Fibroblast of lung (primary cell): ENCODE results near the gene GRK1. TPM values are rescaled to one million over a fixed set of nuclear protein-coding genes. Genes with fewer than 3 reads are reported as not detected.

Experiments used
- DNase-seq, 2 donors: peaks; one replicate each; pipeline versions ENCODE4 v3.0.0 to v3.0.0-alpha.2; 2010; ENCODE audit warnings: low read depth in 2 of 2
- H2AFZ ChIP-seq: 2 replicates; pipeline ENCODE4 v1.5.1; 2012; ENCODE audit warnings: low read length, control low read depth, inconsistent platforms
- H3K27ac ChIP-seq: 2 replicates; pipeline ENCODE4 v1.5.1; 2011; ENCODE audit warnings: low read length, control low read depth; ENCODE audit not compliant: insufficient read depth
- H3K27me3 ChIP-seq: 2 replicates; pipeline ENCODE4 v1.5.1; 2011; ENCODE audit warnings: mild to moderate bottlenecking, low read length; ENCODE audit not compliant: control insufficient read depth, insufficient read depth
- H3K36me3 ChIP-seq: 2 replicates; pipeline ENCODE4 v1.5.1; 2011; ENCODE audit warnings: low read length; ENCODE audit not compliant: control insufficient read depth, insufficient read depth
- H3K4me1 ChIP-seq: 2 replicates; pipeline ENCODE4 v1.5.1; 2011; ENCODE audit warnings: low read length; ENCODE audit not compliant: control insufficient read depth, insufficient read depth; ENCODE audit errors: extremely low read depth
- H3K4me2 ChIP-seq: 2 replicates; pipeline ENCODE4 v1.5.1; 2011; ENCODE audit warnings: low read length, control low read depth; ENCODE audit not compliant: insufficient read depth; ENCODE audit errors: extremely low read depth
- H3K4me3 ChIP-seq, 4 experiments: fragments of 200-600 bp in 1 of 4; sonication (generic) in 1 of 4; replicated peaks in 1 of 4; 2 replicates each; pipeline ENCODE4 v1.5.1; 2011 to 2016; ENCODE audit warnings: low read length in 4 of 4, low read depth in 3 of 4, mild to moderate bottlenecking in 3 of 4, control low read depth in 2 of 4, inconsistent platforms in 1 of 4, mixed read lengths in 1 of 4; ENCODE audit not compliant: insufficient read depth in 1 of 4; ENCODE audit errors: control extremely low read depth in 1 of 4
- H3K79me2 ChIP-seq: 2 replicates; pipeline ENCODE4 v1.5.1; 2012; ENCODE audit warnings: mild to moderate bottlenecking, low read length, inconsistent platforms; ENCODE audit not compliant: control insufficient read depth, insufficient read depth
- H3K9ac ChIP-seq: 2 replicates; pipeline ENCODE4 v1.5.1; 2011; ENCODE audit warnings: mild to moderate bottlenecking, low read length, control low read depth; ENCODE audit not compliant: insufficient read depth
- H3K9me3 ChIP-seq: 2 replicates; pipeline ENCODE4 v1.5.1; 2012; ENCODE audit warnings: low read depth, low read length; ENCODE audit not compliant: control insufficient read depth, insufficient read depth
- H4K20me1 ChIP-seq: 2 replicates; pipeline ENCODE4 v1.5.1; 2011; ENCODE audit warnings: low read length; ENCODE audit not compliant: control insufficient read depth, insufficient read depth; ENCODE audit errors: extremely low read depth
- EZH2 ChIP-seq: IDR thresholded peaks from 2 replicates; pipeline ENCODE4 v1.5.1; 2012; ENCODE audit warnings: low read length, control low read depth, mild to moderate bottlenecking; ENCODE audit errors: missing control alignments
- polyA plus RNA-seq, 2 donors: library from polyadenylated mRNA; depleted of rRNA in 1 of 2; stranded (reverse) in 1 of 2; unstranded in 1 of 2; fragments of >200 nt; gene quantifications; 2 replicates each; pipeline ENCODE4 v1.2.1, GENCODE V29; 2011 to 2012; ENCODE audit warnings: missing spikeins in 1 of 2
- total RNA-seq: library from RNA; depleted of rRNA; stranded (reverse); fragments of >200 nt; gene quantifications from 2 replicates; pipeline ENCODE4 v1.2.1, GENCODE V29; 2014
- TF ChIP-seq, protein P1 (sequence below), 2 donors: IDR thresholded peaks in 1 of 2; conservative IDR thresholded peaks in 1 of 2; 1 replicate in 1 of 2; 2 replicates in 1 of 2; pipeline ENCODE4 v1.5.1; 2011 to 2012; ENCODE audit warnings: low read length in 2 of 2, control low read depth in 1 of 2, inconsistent platforms in 1 of 2, low read depth in 1 of 2, mild to moderate bottlenecking in 1 of 2

GRK1 gene
- total and polyA plus RNA-seq, 2 donors (not counting 1 experiment from before 2014, with no cell fraction given), result 0.17 TPM; not detected in 1

GRCh38 chr13:113647351-113648215, 19.4 kb upstream of the GRK1 start:
- Histone ChIP-seq H3K4me2 (no peak overlapping the region), H3K27me3 (no peaks in the 10 kb centered on the region), H3K27ac (no peak overlapping the region), H2AFZ (no peak overlapping the region), H3K9ac (no peak overlapping the region), H3K9me3 (no peaks in the 10 kb centered on the region), H3K4me1 (no peaks in the 10 kb centered on the region), H3K4me3 (no peak overlapping the region), H4K20me1 (no peaks in the 10 kb centered on the region), H3K79me2 (no peaks in the 10 kb centered on the region), H3K36me3 (no peaks in the 10 kb centered on the region)
- TF ChIP-seq, protein P1, sequence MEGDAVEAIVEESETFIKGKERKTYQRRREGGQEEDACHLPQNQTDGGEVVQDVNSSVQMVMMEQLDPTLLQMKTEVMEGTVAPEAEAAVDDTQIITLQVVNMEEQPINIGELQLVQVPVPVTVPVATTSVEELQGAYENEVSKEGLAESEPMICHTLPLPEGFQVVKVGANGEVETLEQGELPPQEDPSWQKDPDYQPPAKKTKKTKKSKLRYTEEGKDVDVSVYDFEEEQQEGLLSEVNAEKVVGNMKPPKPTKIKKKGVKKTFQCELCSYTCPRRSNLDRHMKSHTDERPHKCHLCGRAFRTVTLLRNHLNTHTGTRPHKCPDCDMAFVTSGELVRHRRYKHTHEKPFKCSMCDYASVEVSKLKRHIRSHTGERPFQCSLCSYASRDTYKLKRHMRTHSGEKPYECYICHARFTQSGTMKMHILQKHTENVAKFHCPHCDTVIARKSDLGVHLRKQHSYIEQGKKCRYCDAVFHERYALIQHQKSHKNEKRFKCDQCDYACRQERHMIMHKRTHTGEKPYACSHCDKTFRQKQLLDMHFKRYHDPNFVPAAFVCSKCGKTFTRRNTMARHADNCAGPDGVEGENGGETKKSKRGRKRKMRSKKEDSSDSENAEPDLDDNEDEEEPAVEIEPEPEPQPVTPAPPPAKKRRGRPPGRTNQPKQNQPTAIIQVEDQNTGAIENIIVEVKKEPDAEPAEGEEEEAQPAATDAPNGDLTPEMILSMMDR (conservative IDR thresholded peaks at IDR 0.05 in 1 of 2, IDR thresholded peaks at IDR 0.05 in 1 of 2; ENCODE audit: low read depth in 1 of 2, low read length in 2 of 2), result no peak
- TF ChIP-seq EZH2, result no peak
- peak; percentile 54 for DNase-seq

- Histone ChIP-seq H3K4me2 (no peak overlapping the region), H3K4me1 (no peaks in the 10 kb centered on the region), H3K36me3 (no peaks in the 10 kb centered on the region), H3K79me2 (no peaks in the 10 kb centered on the region), H3K9me3 (no peaks in the 10 kb centered on the region), H3K9ac (no peak overlapping the region), H4K20me1 (no peaks in the 10 kb centered on the region), H2AFZ (no peak overlapping the region), H3K27me3 (no peaks in the 10 kb centered on the region), H3K4me3 (no peak overlapping the region), H3K27ac (no peak overlapping the region)
- TF ChIP-seq EZH2, result no peak
- TF ChIP-seq, protein P1 (conservative IDR thresholded peaks at IDR 0.05 in 1 of 2, IDR thresholded peaks at IDR 0.05 in 1 of 2; ENCODE audit: low read depth in 1 of 2, low read length in 2 of 2), result no peak
- DNase-seq, result no peak
Observed at GRCh38 chr13:113648216-113648610, 18.8 kb upstream of the GRK1 start.

- Histone ChIP-seq H3K36me3 (no peaks in the 10 kb centered on the region), H3K4me1 (no peaks in the 10 kb centered on the region), H3K4me3 (no peak overlapping the region), H3K79me2 (no peaks in the 10 kb centered on the region), H4K20me1 (no peaks in the 10 kb centered on the region), H3K4me2 (no peak overlapping the region), H3K27ac (no peak overlapping the region), H3K9ac (no peak overlapping the region), H3K9me3 (no peaks in the 10 kb centered on the region), H2AFZ (no peak overlapping the region), H3K27me3 (no peaks in the 10 kb centered on the region)
- DNase-seq, result no peak
- TF ChIP-seq, protein P1 (conservative IDR thresholded peaks at IDR 0.05 in 1 of 2, IDR thresholded peaks at IDR 0.05 in 1 of 2; ENCODE audit: low read depth in 1 of 2, low read length in 2 of 2), result no peak
- TF ChIP-seq EZH2, result no peak
Observed at GRCh38 chr13:113649212-113649611, 17.8 kb upstream of the GRK1 start.
